ENCODE data around the gene RALGAPB. TPM values are rescaled to one million over a fixed set of nuclear protein-coding genes. Genes with fewer than 3 reads are reported as not detected.

RALGAPB gene
- polyA plus RNA-seq, 1 of the 3 experiments (the other 2 are of a cell fraction): 10.8 TPM

- no peak for TF ChIP-seq IRF3 (IDR thresholded peaks at IDR 0.05; ENCODE audit: low read depth, low read length)
These were observed 91.3 kb downstream of the RALGAPB start (continued) for GRCh38 chr20:38563802-38564431.

- Histone ChIP-seq H3K36me3 (replicated peaks in 1 of 2; ENCODE audit: control insufficient read depth in 1 of 2, insufficient read depth in 2 of 2, low read length in 1 of 2) (peaks cover 70 to 88% of the 10 kb centered on the region in 2 experiments), H3K9ac (no peak overlapping the region), H2AFZ (ENCODE audit: low read depth) (no peak overlapping the region), H3K9me3 (no peaks in the 10 kb centered on the region), H3K27ac (ENCODE audit: low read depth in 2 of 2, low read length in 1 of 2) (no peak overlapping the region), H4K20me1 (ENCODE audit: insufficient read depth) (no peaks in the 10 kb centered on the region), H3K9me2 (no peaks in the 10 kb centered on the region), H3K4me2 (no peak overlapping the region), H3K4me3 (ENCODE audit: low read depth in 2 of 2, low read length in 1 of 2) (no peak overlapping the region), H3K4me1 (ENCODE audit: control insufficient read depth in 1 of 2, insufficient read depth in 2 of 2, low read depth in 1 of 2, low read length in 1 of 2) (peaks cover 0 to 3% of the 10 kb centered on the region in 2 experiments; a peak in 1 of 4 replicates), H3K79me2 (ENCODE audit: insufficient read depth) (0 out of 2 replicates have a peak, but pooled peaks cover 5% of the 10 kb centered on the region), H3K27me3 (ENCODE audit: insufficient read depth) (no peaks in the 10 kb centered on the region), H3F3A (replicated peaks; ENCODE audit: insufficient read depth) (no peaks in the 10 kb centered on the region)
- TF ChIP-seq SIN3A (IDR thresholded peaks at IDR 0.05; ENCODE audit: borderline replicate concordance, low read depth, low read length): no peak
- no peak for TF ChIP-seq RCOR1 (IDR thresholded peaks at IDR 0.05; ENCODE audit: low read length)
- no peak for TF ChIP-seq ELF1 (IDR thresholded peaks at IDR 0.05)
- WGBS (ENCODE audit: low lambda C conversion rate): 89% methylated on average over 1 of the region's 1 CpG
- ChIA-PET CTCF (no interaction called here), POLR2A (no interaction called here)
- DNase-seq: no peak
These were observed 92.0 kb downstream of the RALGAPB start for GRCh38 chr20:38564680-38565079.

GRCh38 chr20:38566036-38566598 lies 93.5 kb downstream of the RALGAPB start:
- TF ChIP-seq TEAD4 (IDR thresholded peaks at IDR 0.05; ENCODE audit: borderline replicate concordance, insufficient read depth) (no peak), SMC3 (IDR thresholded peaks at IDR 0.05; ENCODE audit: low read depth, low read length) (no peak), JUND (IDR thresholded peaks at IDR 0.05) (no peak), NRF1 (IDR thresholded peaks at IDR 0.05; ENCODE audit: low read depth, low read length) (no peak), ZBTB33 (IDR thresholded peaks at IDR 0.05; ENCODE audit: borderline replicate concordance, low read depth) (no peak), FOXM1 (IDR thresholded peaks at IDR 0.05; ENCODE audit: low read depth) (no peak)

More at GRCh38 chr20:38566036-38566598, 93.5 kb downstream of the RALGAPB start:
- Histone ChIP-seq H3K4me2 (no peak overlapping the region), H3K9ac (no peak overlapping the region), H3K4me1 (ENCODE audit: control insufficient read depth in 1 of 2, insufficient read depth in 2 of 2, low read depth in 1 of 2, low read length in 1 of 2) (peaks cover 0 to 3% of the 10 kb centered on the region in 2 experiments; a peak in 1 of 4 replicates), H2AFZ (ENCODE audit: low read depth) (no peak overlapping the region), H4K20me1 (ENCODE audit: insufficient read depth) (no peaks in the 10 kb centered on the region), H3K27ac (ENCODE audit: low read depth in 2 of 2, low read length in 1 of 2) (no peak overlapping the region; a peak in 1 of 4 replicates), H3K9me2 (no peaks in the 10 kb centered on the region), H3K27me3 (ENCODE audit: insufficient read depth) (no peaks in the 10 kb centered on the region), H3K36me3 (replicated peaks in 1 of 2; ENCODE audit: control insufficient read depth in 1 of 2, insufficient read depth in 2 of 2, low read length in 1 of 2) (peaks cover 71 to 93% of the 10 kb centered on the region in 2 experiments), H3K9me3 (no peaks in the 10 kb centered on the region), H3F3A (replicated peaks; ENCODE audit: insufficient read depth) (no peaks in the 10 kb centered on the region), H3K4me3 (ENCODE audit: low read depth in 2 of 2, low read length in 1 of 2) (no peak overlapping the region), H3K79me2 (ENCODE audit: insufficient read depth) (0 out of 2 replicates have a peak, but pooled peaks cover 5% of the 10 kb centered on the region)
- ChIA-PET CTCF (interaction anchor here (1.5 kb wide), 1 partner anchor 80 kb away, joined by 4 read pairs; no protein-coding TSS in a partner anchor), POLR2A (no interaction called here)
- no peak for DNase-seq
- 95% methylated on average over 6 of the region's 6 CpGs for WGBS (ENCODE audit: low lambda C conversion rate)

All from SK-N-SH (cell line).